HEK293 (cell line): ENCODE measurements around the gene DAPP1.

ENCODE experiments used
- CTCF ChIA-PET: fragments of 350-600 bp; formaldehyde crosslinking; extraction: SDS; loops from one replicate; lab custom pipeline; 2021; ENCODE audit warnings: antibody characterized with exemption; lab: Yijun Ruan, JAX
- POLR2A ChIA-PET: fragments of 300-600 bp; formaldehyde crosslinking; extraction: SDS; loops from one replicate; lab custom pipeline; 2020; ENCODE audit warnings: antibody characterized with exemption, inconsistent platforms; lab: Yijun Ruan, JAX
- H3K27ac ChIP-seq: fragments of 200-500 bp; sonication (Bioruptor generic); 2 replicates; pipeline ENCODE4 v1.5.1; 2014; ENCODE audit warnings: low read depth, low read length, control low read depth, inconsistent platforms; ENCODE audit errors: extremely low read depth
- H3K36me3 ChIP-seq, 2 experiments: fragments of 200-500 bp in 1 of 2; sonication (Bioruptor generic) in 1 of 2; 1 replicate in 1 of 2; 2 replicates in 1 of 2; pipeline ENCODE4 v1.5.1; 2014 to 2017; ENCODE audit warnings: inconsistent platforms in 2 of 2, low read length in 2 of 2; ENCODE audit not compliant: control insufficient read depth in 2 of 2, insufficient read depth in 1 of 2
- H3K4me1 ChIP-seq: fragments of 200-500 bp; sonication (Bioruptor generic); 2 replicates; pipeline ENCODE4 v1.5.1; 2014; ENCODE audit warnings: mild to moderate bottlenecking, low read length, inconsistent platforms; ENCODE audit not compliant: control insufficient read depth, insufficient read depth
- H3K4me3 ChIP-seq: 2 replicates; pipeline ENCODE4 v1.5.1; 2011; ENCODE audit warnings: low read depth, mild to moderate bottlenecking, control low read depth, low read length, moderate library complexity
- H3K9me3 ChIP-seq: fragments of 200-500 bp; sonication (Bioruptor generic); 2 replicates; pipeline ENCODE4 v1.5.1; 2014; ENCODE audit warnings: low read depth, low read length, inconsistent platforms; ENCODE audit not compliant: control insufficient read depth, insufficient read depth
- PRDM2 ChIP-seq: fragments of 450-650 bp; formaldehyde crosslinking; IDR thresholded peaks from 2 replicates; pipeline ENCODE4 v1.5.1; 2016; ENCODE audit warnings: missing biosample characterization, missing genetic modification characterization, borderline replicate concordance
- TRIM28 ChIP-seq: IDR thresholded peaks from 2 replicates; pipeline ENCODE4 v1.6.1; 2011; ENCODE audit warnings: low read length, control low read depth, borderline replicate concordance
- ZBTB11 ChIP-seq: fragments of 450-650 bp; formaldehyde crosslinking; conservative IDR thresholded peaks from 2 replicates; pipeline ENCODE4 v1.5.1; 2016; ENCODE audit warnings: low read depth, missing biosample characterization, missing genetic modification characterization
- ZBTB44 ChIP-seq: fragments of 450-650 bp; IDR thresholded peaks from 2 replicates; pipeline ENCODE4 v1.5.1; 2018; ENCODE audit warnings: missing biosample characterization, mild to moderate bottlenecking, missing genetic modification characterization
- ZNF274 ChIP-seq, 2 experiments: fragments of 200-500 bp in 1 of 2; fragments of 450-650 bp in 1 of 2; sonication (Bioruptor generic) in 1 of 2; formaldehyde crosslinking in 1 of 2; IDR thresholded peaks; 2 replicates each; pipeline versions ENCODE4 v1.5.1 to v1.6.1; 2014 to 2016; ENCODE audit warnings: borderline replicate concordance in 1 of 2, inconsistent platforms in 1 of 2, low read length in 1 of 2, missing biosample characterization in 1 of 2, missing genetic modification characterization in 1 of 2
- ZNF311 ChIP-seq: fragments of 450-650 bp; formaldehyde crosslinking; IDR thresholded peaks from 2 replicates; pipeline ENCODE4 v1.5.1; 2017; ENCODE audit warnings: missing biosample characterization, missing genetic modification characterization, borderline replicate concordance
- ZNF488 ChIP-seq: fragments of 450-650 bp; formaldehyde crosslinking; IDR thresholded peaks from 2 replicates; pipeline ENCODE4 v1.5.1; 2016; ENCODE audit warnings: missing biosample characterization, missing genetic modification characterization
- ZNF501 ChIP-seq: fragments of 450-650 bp; formaldehyde crosslinking; IDR thresholded peaks from 2 replicates; pipeline ENCODE4 v1.5.1; 2016; ENCODE audit warnings: missing biosample characterization, missing genetic modification characterization
- ZNF791 ChIP-seq: fragments of 450-650 bp; formaldehyde crosslinking; IDR thresholded peaks from 2 replicates; pipeline ENCODE4 v1.5.1; 2016; ENCODE audit warnings: missing biosample characterization, missing genetic modification characterization
- ZNF830 ChIP-seq: fragments of 450-650 bp; IDR thresholded peaks from 2 replicates; pipeline ENCODE4 v1.5.0; 2018; ENCODE audit warnings: missing biosample characterization, missing genetic modification characterization, low read depth, mild to moderate bottlenecking, moderate library complexity

DAPP1 gene

GRCh38 chr4:99835942-99836341, 19.3 kb downstream of the DAPP1 start:
- Histone ChIP-seq H3K9me3 (no peaks in the 10 kb centered on the region), H3K36me3 (no peaks in the 10 kb centered on the region), H3K4me1 (no peaks in the 10 kb centered on the region), H3K4me3 (no peak overlapping the region), H3K27ac (no peak overlapping the region)
- CTCF ChIA-PET = no interaction called here
- POLR2A ChIA-PET = no interaction called here
- TF ChIP-seq ZNF274 (IDR thresholded peaks at IDR 0.05; ENCODE audit: low read length) (no peak), ZNF274 (tag by site-specific recombination; IDR thresholded peaks at IDR 0.05; ENCODE audit: borderline replicate concordance) (no peak), TRIM28 (no peak), ZNF830 (tag by site-specific recombination) (no peak), ZBTB11 (tag by site-specific recombination) (no peak), ZNF501 (tag by site-specific recombination) (no peak), ZBTB44 (tag by site-specific recombination) (no peak)

GRCh38 chr4:99838927-99839326, 22.3 kb downstream of the DAPP1 start:
- H3K27ac ChIP-seq = no peak overlapping the region
- CTCF ChIA-PET = no interaction called here
- no peaks in the 10 kb centered on the region for H3K9me3 ChIP-seq
- H3K4me1 ChIP-seq = no peaks in the 10 kb centered on the region
- H3K4me3 ChIP-seq = no peak overlapping the region
- TF ChIP-seq ZNF311 (tag by site-specific recombination) = no peak
- no peak for TF ChIP-seq ZNF791 (tag by site-specific recombination)
- TF ChIP-seq PRDM2 = no peak
- no peak for TF ChIP-seq ZNF488 (tag by site-specific recombination)
- TF ChIP-seq, all 188 proteins: peak for 0
- POLR2A ChIA-PET = no interaction called here
- no peaks in the 10 kb centered on the region for H3K36me3 ChIP-seq
